Measurements from ENCODE around the gene CMTR1. TPM values are rescaled to one million over a fixed set of nuclear protein-coding genes. Genes with fewer than 3 reads are reported as not detected.

CMTR1 gene
- total and polyA plus RNA-seq, 8 donors: 13.4 to 31.0 (median 17.2) TPM

GRCh38 chr6:37426058-37426944, 6.7 kb upstream of the CMTR1 start:
- no peaks in the 10 kb centered on the region for H3K9me3 ChIP-seq
- WGBS, 2 donors: 69 to 81% methylated on average over 4 of the region's 4 CpGs
- H3K27ac ChIP-seq: no peak overlapping the region
- no peaks in the 10 kb centered on the region for H3K4me1 ChIP-seq
- no peak overlapping the region for H3K4me3 ChIP-seq
- DNase-seq: no peak
- intact Hi-C loops (cut with DNase I): no loop called here
- FAIRE-seq: no peak
- H3K36me3 ChIP-seq: no peaks in the 10 kb centered on the region
- TF ChIP-seq CTCF (IDR thresholded peaks at IDR 0.05): no peak
- no peak for ATAC-seq
- H3K27me3 ChIP-seq: no peaks in the 10 kb centered on the region

- Histone ChIP-seq H3K36me3 (no peaks in the 10 kb centered on the region), H3K9me3 (no peaks in the 10 kb centered on the region), H3K4me1 (no peaks in the 10 kb centered on the region), H3K27me3 (no peaks in the 10 kb centered on the region), H3K27ac (no peak overlapping the region), H3K4me3 (no peak overlapping the region)
- intact Hi-C loops (cut with DNase I): no loop called here
- FAIRE-seq (no peak), DNase-seq (no peak), ATAC-seq (peak in 1 of 4 donors; percentile 24)
- 75 to 81% methylated on average over 6 of the region's 6 CpGs for WGBS, 2 donors
- TF ChIP-seq CTCF (IDR thresholded peaks at IDR 0.05): no peak
These were observed 6.0 kb upstream of the CMTR1 start for GRCh38 chr6:37426945-37427510.

GRCh38 chr6:37429352-37429750, 3.7 kb upstream of the CMTR1 start:
- Histone ChIP-seq H3K27ac (no peak overlapping the region), H3K36me3 (no peaks in the 10 kb centered on the region), H3K4me3 (no peak overlapping the region), H3K27me3 (no peaks in the 10 kb centered on the region), H3K4me1 (peaks cover 0 to 4% (median 3%) of the 10 kb centered on the region in 3 donors), H3K9me3 (no peaks in the 10 kb centered on the region)
- no peak for TF ChIP-seq CTCF (IDR thresholded peaks at IDR 0.05)
- intact Hi-C loops (cut with DNase I): no loop called here
- WGBS, 2 donors: 36 to 50% methylated on average over 2 of the region's 2 CpGs
- no peak for FAIRE-seq
- ATAC-seq: no peak
- no peak for DNase-seq

GRCh38 chr6:37432590-37432915, 468 bp upstream of the CMTR1 start:
- 10 to 11% methylated on average over 7 of the region's 7 CpGs for WGBS, 2 donors
- Histone ChIP-seq H3K27me3 (no peaks in the 10 kb centered on the region), H3K4me1 (peaks cover 0 to 7% (median 4%) of the 10 kb centered on the region in 3 donors), H3K36me3 (peaks cover 0 to 12% (median 6%) of the 10 kb centered on the region in 3 donors), H3K4me3 (peak overlapping the region; percentile 73 to 88 (median 79)), H3K9me3 (no peaks in the 10 kb centered on the region), H3K27ac (peak overlapping the region; percentile 69 to 79 (median 76))
- no peak for TF ChIP-seq CTCF (IDR thresholded peaks at IDR 0.05)
- FAIRE-seq (no peak), DNase-seq (no peak), ATAC-seq (peak in 2 of 4 donors; percentile 8 to 16)
- intact Hi-C loops (cut with DNase I): no loop called here

Data from pancreas (tissue), 10 donors.